Omental fat pad (tissue), 4 donors: ENCODE data around the gene DST. TPM values are rescaled to one million over a fixed set of nuclear protein-coding genes. Genes with fewer than 3 reads are reported as not detected.

ENCODE experiments used
- ATAC-seq: fragments of 150-250 bp; one replicate; pipeline ENCODE4 v1.9.1; 2016; ENCODE audit warnings: mild to moderate bottlenecking, moderate library complexity; ENCODE audit not compliant: low FRiP score
- DNase-seq: peaks from one replicate; pipeline ENCODE4 v3.0.0-alpha.2; 2019; ENCODE audit warnings: low spot score
- CTCF ChIP-seq, 3 donors: fragments of 450-650 bp; IDR thresholded peaks; one replicate each; pipeline ENCODE4 v1.5.1; 2016 to 2017; ENCODE audit warnings: antibody characterized with exemption in 3 of 3, mild to moderate bottlenecking in 3 of 3, moderate library complexity in 2 of 3
- total RNA-seq, 4 donors: library from RNA; depleted of rRNA; stranded (reverse); fragments of >200 nt; gene quantifications; one replicate each; pipeline ENCODE4 v1.1.0, GENCODE V29; 2016

DST gene
- total RNA-seq, 4 donors from 2014 or later = 126 to 371 (median 160) TPM

- TF ChIP-seq CTCF (IDR thresholded peaks at IDR 0.05) = no peak
- ATAC-seq = peak; percentile 83
- no peak for DNase-seq
Measured at GRCh38 chr6:56595490-56596122, 47.1 kb downstream of the DST start.

- no peak for TF ChIP-seq CTCF (IDR thresholded peaks at IDR 0.05)
- ATAC-seq (no peak), DNase-seq (no peak)
Measured at GRCh38 chr6:56594699-56595098, 48.0 kb downstream of the DST start.

GRCh38 chr6:56593801-56594318 lies 48.8 kb downstream of the DST start:
- no peak for DNase-seq
- no peak for TF ChIP-seq CTCF (IDR thresholded peaks at IDR 0.05)
- ATAC-seq = peak; percentile 68

GRCh38 chr6:56582236-56582635 lies 60.5 kb downstream of the DST start:
- ATAC-seq = no peak

GRCh38 chr6:56581296-56581925 lies 61.3 kb downstream of the DST start:
- DNase-seq (no peak), ATAC-seq (no peak)
- no peak for TF ChIP-seq CTCF (IDR thresholded peaks at IDR 0.05)

More at GRCh38 chr6:56582236-56582635, 60.5 kb downstream of the DST start:
- DNase-seq = no peak
- TF ChIP-seq CTCF (IDR thresholded peaks at IDR 0.05) = no peak

- ATAC-seq (no peak), DNase-seq (no peak)
- no peak for TF ChIP-seq CTCF (IDR thresholded peaks at IDR 0.05)
Measured at GRCh38 chr6:56580271-56580670, 62.4 kb downstream of the DST start.
